ENCODE results near the gene TTLL11. TPM values are rescaled to one million over a fixed set of nuclear protein-coding genes. Genes with fewer than 3 reads are reported as not detected.

TTLL11 gene
- total RNA-seq, 1 experiment from 2014 or later = 7.0 TPM

- ChIA-PET POLR2A (ENCODE audit: unreplicated experiment) (no interaction called here), CTCF (no interaction called here)
- Histone ChIP-seq H3K9me3 (ENCODE audit: low read length) (no peaks in the 10 kb centered on the region), H3K27me3 (ENCODE audit: low read length) (no peaks in the 10 kb centered on the region), H3K9me2 (replicated peaks; ENCODE audit: low read length) (no peaks in the 10 kb centered on the region), H3K4me3 (ENCODE audit: low read length) (no peak overlapping the region), H3K36me3 (ENCODE audit: low read depth, low read length) (peaks cover 13% of the 10 kb centered on the region), H3K27ac (ENCODE audit: low read length) (no peak overlapping the region), H4K20me1 (ENCODE audit: low read length) (no peaks in the 10 kb centered on the region), H3K4me1 (ENCODE audit: insufficient read depth, low read length) (peaks cover 14% of the 10 kb centered on the region), H2AFZ (ENCODE audit: low read length) (no peak overlapping the region), H3K9ac (ENCODE audit: low read length) (no peak overlapping the region), H3F3A (ENCODE audit: low read length, unreplicated experiment) (no peaks in the 10 kb centered on the region), H3K79me2 (ENCODE audit: low read length) (peaks cover 62% of the 10 kb centered on the region), H3K4me2 (ENCODE audit: low read length) (no peak overlapping the region)
- intact Hi-C loops (cut with micrococcal nuclease) = loop anchor here (5.0 kb wide), 1 partner anchor 53 kb away; no protein-coding TSS in a partner anchor
- BruUV-seq (replicated peaks) = no TSS peak
- ATAC-seq (no peak), DNase-seq (no peak)
- no peak for TF ChIP-seq CTCF (conservative IDR thresholded peaks at IDR 0.05; ENCODE audit: low read depth, low read length)
- TF ChIP-seq EZH2 (IDR thresholded peaks at IDR 0.05; ENCODE audit: low read length, unreplicated experiment) = no peak
- TF ChIP-seq EZH2phosphoT487 (IDR thresholded peaks at IDR 0.05; ENCODE audit: borderline replicate concordance, low read length) = no peak
Observed at GRCh38 chr9:121939643-121940042, 153.5 kb downstream of the TTLL11 start.

- H3K4me2 ChIP-seq (ENCODE audit: low read length) = no peak overlapping the region
- ChIA-PET CTCF (no interaction called here), POLR2A (ENCODE audit: unreplicated experiment) (no interaction called here)
- H2AFZ ChIP-seq (ENCODE audit: low read length) = no peak overlapping the region
- H3K9ac ChIP-seq (ENCODE audit: low read length) = no peak overlapping the region
- no peak overlapping the region for H3K27ac ChIP-seq (ENCODE audit: low read length)
- no peaks in the 10 kb centered on the region for H3K9me2 ChIP-seq (replicated peaks; ENCODE audit: low read length)
- no peak for DNase-seq
- H3K36me3 ChIP-seq (ENCODE audit: low read depth, low read length) = peaks cover 8% of the 10 kb centered on the region
- intact Hi-C loops (cut with micrococcal nuclease) = loop anchor here (5.0 kb wide), 1 partner anchor 54 kb away; no protein-coding TSS in a partner anchor
- no peak overlapping the region for H3K4me3 ChIP-seq (ENCODE audit: low read length)
- H3K27me3 ChIP-seq (ENCODE audit: low read length) = no peaks in the 10 kb centered on the region
- BruUV-seq (replicated peaks) = no TSS peak
- H3F3A ChIP-seq (ENCODE audit: low read length, unreplicated experiment) = no peaks in the 10 kb centered on the region
- no peak for ATAC-seq
- H3K9me3 ChIP-seq (ENCODE audit: low read length) = no peaks in the 10 kb centered on the region
- peaks cover 4% of the 10 kb centered on the region for H3K4me1 ChIP-seq (ENCODE audit: insufficient read depth, low read length)
- TF ChIP-seq CTCF (conservative IDR thresholded peaks at IDR 0.05; ENCODE audit: low read depth, low read length) (no peak), EZH2 (IDR thresholded peaks at IDR 0.05; ENCODE audit: low read length, unreplicated experiment) (no peak), EZH2phosphoT487 (IDR thresholded peaks at IDR 0.05; ENCODE audit: borderline replicate concordance, low read length) (no peak)
- no peaks in the 10 kb centered on the region for H4K20me1 ChIP-seq (ENCODE audit: low read length)
- peaks cover 65% of the 10 kb centered on the region for H3K79me2 ChIP-seq (ENCODE audit: low read length)
Observed at GRCh38 chr9:121938621-121939020, 154.5 kb downstream of the TTLL11 start.

- DNase-seq (no peak), ATAC-seq (no peak)
- BruUV-seq (replicated peaks) = no TSS peak
- Histone ChIP-seq H3K4me3 (ENCODE audit: low read length) (no peak overlapping the region), H3K27me3 (ENCODE audit: low read length) (no peaks in the 10 kb centered on the region), H4K20me1 (ENCODE audit: low read length) (no peaks in the 10 kb centered on the region), H3K4me2 (ENCODE audit: low read length) (no peak overlapping the region), H3K4me1 (ENCODE audit: insufficient read depth, low read length) (no peaks in the 10 kb centered on the region), H3K36me3 (ENCODE audit: low read depth, low read length) (no peaks in the 10 kb centered on the region; the same call in 1 of the 2 replicates), H3F3A (ENCODE audit: low read length, unreplicated experiment) (no peaks in the 10 kb centered on the region), H3K9ac (ENCODE audit: low read length) (no peak overlapping the region), H3K79me2 (ENCODE audit: low read length) (peaks cover 53% of the 10 kb centered on the region), H3K9me3 (ENCODE audit: low read length) (no peaks in the 10 kb centered on the region), H2AFZ (ENCODE audit: low read length) (no peak overlapping the region), H3K27ac (ENCODE audit: low read length) (no peak overlapping the region), H3K9me2 (replicated peaks; ENCODE audit: low read length) (no peaks in the 10 kb centered on the region)
- ChIA-PET POLR2A (ENCODE audit: unreplicated experiment) (no interaction called here), CTCF (no interaction called here)
- intact Hi-C loops (cut with micrococcal nuclease) = loop anchor here (5.0 kb wide), 1 partner anchor 55 kb away; no protein-coding TSS in a partner anchor
- TF ChIP-seq EZH2phosphoT487 (IDR thresholded peaks at IDR 0.05; ENCODE audit: borderline replicate concordance, low read length) (no peak), EZH2 (IDR thresholded peaks at IDR 0.05; ENCODE audit: low read length, unreplicated experiment) (no peak), CTCF (conservative IDR thresholded peaks at IDR 0.05; ENCODE audit: low read depth, low read length) (no peak)
Observed at GRCh38 chr9:121937240-121937639, 155.9 kb downstream of the TTLL11 start.
